HepG2 (cell line): ENCODE measurements around the gene PIP5K1A. TPM values are rescaled to one million over a fixed set of nuclear protein-coding genes. Genes with fewer than 3 reads are reported as not detected.

Source experiments
- ATAC-seq: fragments of 200-7000 bp; cut with Tn5 transposase; 3 replicates; pipeline ENCODE4 v1.9.1; 2020; ENCODE audit warnings: mild to moderate bottlenecking, moderate library complexity
- BruUV-seq: library from RNA; stranded (reverse); fragments of 400-500 nt; replicated peaks from 2 replicates; lab custom pipeline; 2021; lab: Mats Ljungman, UMichigan
- CTCF ChIA-PET: fragments of 300-600 bp; formaldehyde crosslinking; extraction: SDS; loops from one replicate; lab custom pipeline; 2021; ENCODE audit warnings: low total read pairs, inconsistent platforms, low intra/inter-chr PET ratio; lab: Yijun Ruan, JAX
- POLR2A ChIA-PET: fragments of 350-600 bp; sonication (Branson Sonifier 250); formaldehyde crosslinking; loops from one replicate; lab custom pipeline; 2020; ENCODE audit warnings: antibody characterized with exemption, inconsistent platforms; lab: Yijun Ruan, JAX
- DNase-seq: peaks from one replicate; pipeline ENCODE4 v3.0.0-alpha.2; 2015; ENCODE audit warnings: low spot score
- FAIRE-seq: peaks from 3 replicates; lab custom pipeline; 2011; peaks lifted over from hg19 to GRCh38; lab: Jason Lieb, UNC
- H2AFZ ChIP-seq: one replicate; pipeline ENCODE4 v1.6.1; 2011; ENCODE audit warnings: low read length, inconsistent platforms
- H3K27ac ChIP-seq: fragments of 300-600 bp; 3 replicates; pipeline ENCODE4 v1.8.0; 2011; ENCODE audit warnings: mixed run types, mild to moderate bottlenecking, mixed read lengths, low read length, inconsistent platforms; ENCODE audit not compliant: insufficient read depth; ENCODE audit errors: extremely low read length
- H3K27me3 ChIP-seq, 2 experiments: fragments of 200-600 bp in 1 of 2; 2 replicates in 1 of 2; 3 replicates in 1 of 2; pipeline versions ENCODE4 v1.6.0 to v1.8.0; 2011; ENCODE audit warnings: low read length in 2 of 2, mild to moderate bottlenecking in 2 of 2, moderate library complexity in 2 of 2, inconsistent platforms in 1 of 2; ENCODE audit not compliant: insufficient read depth in 2 of 2, control insufficient read depth in 1 of 2
- H3K36me3 ChIP-seq, 2 experiments: fragments of 200-600 bp in 1 of 2; replicated peaks in 1 of 2; 2 replicates in 1 of 2; 3 replicates in 1 of 2; pipeline versions ENCODE4 v1.5.1 to v1.8.0; 2011; ENCODE audit warnings: low read length in 2 of 2, inconsistent platforms in 1 of 2; ENCODE audit not compliant: insufficient read depth in 2 of 2, control insufficient read depth in 1 of 2
- H3K4me1 ChIP-seq: 2 replicates; pipeline ENCODE4 v1.5.1; 2012; ENCODE audit warnings: low read length, inconsistent platforms; ENCODE audit not compliant: insufficient read depth
- H3K4me2 ChIP-seq: 2 replicates; pipeline ENCODE4 v1.6.0; 2011; ENCODE audit warnings: low read depth, low read length, inconsistent platforms
- H3K4me3 ChIP-seq, 3 experiments: fragments of 200-600 bp in 1 of 3; sonication (generic), shearing (Covaris generic) in 1 of 3; replicated peaks in 1 of 3; 2 replicates each; pipeline ENCODE4 v1.5.1; 2011 to 2016; ENCODE audit warnings: low read length in 3 of 3, inconsistent platforms in 2 of 3, low read depth in 2 of 3, mild to moderate bottlenecking in 2 of 3, control low read depth in 1 of 3, mixed read lengths in 1 of 3; ENCODE audit not compliant: insufficient read depth in 1 of 3
- H3K79me2 ChIP-seq: one replicate; pipeline ENCODE4 v1.6.1; 2011; ENCODE audit warnings: low read length, inconsistent platforms; ENCODE audit not compliant: insufficient read depth
- H3K9ac ChIP-seq: 2 replicates; pipeline ENCODE4 v1.6.0; 2011; ENCODE audit warnings: mild to moderate bottlenecking, low read depth, low read length, inconsistent platforms; ENCODE audit not compliant: insufficient read depth
- H3K9me3 ChIP-seq: 2 replicates; pipeline ENCODE4 v1.5.1; 2012; ENCODE audit warnings: mild to moderate bottlenecking, low read length
- H4K20me1 ChIP-seq: 2 replicates; pipeline ENCODE4 v1.6.0; 2011; ENCODE audit warnings: inconsistent platforms, mild to moderate bottlenecking, low read length, moderate library complexity; ENCODE audit not compliant: insufficient read depth
- ATF7-NPFF ChIP-seq: sonication (generic); formaldehyde crosslinking; IDR thresholded peaks from 2 replicates; pipeline ENCODE4 v1.8.1; 2023; ENCODE audit warnings: mild to moderate bottlenecking, low read depth, missing genetic modification reagents, moderate library complexity
- KDM4B ChIP-seq: sonication (generic); formaldehyde crosslinking; IDR thresholded peaks from 2 replicates; pipeline ENCODE4 v1.4.0; 2020; ENCODE audit warnings: missing genetic modification reagents
- PHF5A ChIP-seq: IDR thresholded peaks from one replicate; pipeline ENCODE4 v1.6.1; 2018; ENCODE audit warnings: low read depth, missing genetic modification reagents; ENCODE audit not compliant: unreplicated experiment
- TAF15 ChIP-seq: fragments of 200-400 bp; formaldehyde crosslinking; IDR thresholded peaks from one replicate; pipeline ENCODE4 v1.6.1; 2018; ENCODE audit warnings: mild to moderate bottlenecking, low read depth, low read length; ENCODE audit not compliant: poor library complexity, severe bottlenecking
- ZNF841 ChIP-seq: sonication (generic); formaldehyde crosslinking; IDR thresholded peaks from 2 replicates; pipeline ENCODE4 v1.8.1; 2023; ENCODE audit warnings: missing genetic modification reagents, borderline replicate concordance
- WGBS: methylation state at CpG from one replicate; pipeline ENCODE4 v1.1.6; 2017; ENCODE audit warnings: low lambda C conversion rate; 5-methylcytosine and 5-hydroxymethylcytosine counted together
- in situ Hi-C: cut with HindIII; loops from 2 replicates; pipeline ENCODE4 v1.10.0; 2017; ENCODE audit warnings: low pct_unique_long_range_greater_than_20kb; ENCODE audit not compliant: extremely low pct_ligation_motif_present
- intact Hi-C: fragments of 100-400 bp; cut with micrococcal nuclease; formaldehyde crosslinking; loops from one replicate; pipeline ENCODE4 v1.10.0; 2022; ENCODE audit not compliant: unreplicated experiment
- polyA plus RNA-seq, 8 experiments: library from polyadenylated mRNA; depleted of rRNA in 3 of 8; stranded (reverse) in 7 of 8; unstranded in 1 of 8; fragments of >200 nt; fragmentation: Illumina TruSeq in 4 of 8; extraction: Trizol in 4 of 8; gene quantifications; 2 replicates each; pipeline versions ENCODE4 v1.2.1 to v1.2.3, GENCODE V29; 2011 to 2016; ENCODE audit warnings: low read depth in 4 of 8, missing spikeins in 1 of 8, mixed read lengths in 1 of 8; ENCODE audit not compliant: insufficient read depth in 1 of 8
- total RNA-seq, 5 experiments: library from RNA; depleted of rRNA; stranded (reverse); fragments of >200 nt; fragmentation: Illumina TruSeq; extraction: Trizol; gene quantifications; 2 replicates each; pipeline ENCODE4 v1.2.3, GENCODE V29; 2016; ENCODE audit warnings: low read depth in 1 of 5
- TF ChIP-seq, protein P1 (sequence below): sonication (generic); formaldehyde crosslinking; IDR thresholded peaks from 2 replicates; pipeline ENCODE4 v1.8.1; 2022; ENCODE audit warnings: low read depth, mild to moderate bottlenecking, missing genetic modification reagents
- TF ChIP-seq, protein P2 (sequence below): sonication (generic); formaldehyde crosslinking; IDR thresholded peaks from 2 replicates; pipeline ENCODE4 v1.4.0; 2020; ENCODE audit warnings: missing genetic modification reagents
- TF ChIP-seq, protein P3 (sequence below): sonication (generic); formaldehyde crosslinking; IDR thresholded peaks from 2 replicates; pipeline ENCODE4 v1.9.0; 2021; ENCODE audit warnings: missing genetic modification reagents, mild to moderate bottlenecking, borderline replicate concordance
- TF ChIP-seq, protein P4 (sequence below): sonication (generic); formaldehyde crosslinking; IDR thresholded peaks from 2 replicates; pipeline ENCODE4 v1.4.0; 2020; ENCODE audit warnings: mild to moderate bottlenecking, low read depth, missing genetic modification reagents

The PIP5K1A gene
- total and polyA plus RNA-seq, 2 of the 13 experiments (the other 11 are each of a cell fraction or from before 2014, with no cell fraction given), result 45.3 to 65.1 TPM

DNA sequence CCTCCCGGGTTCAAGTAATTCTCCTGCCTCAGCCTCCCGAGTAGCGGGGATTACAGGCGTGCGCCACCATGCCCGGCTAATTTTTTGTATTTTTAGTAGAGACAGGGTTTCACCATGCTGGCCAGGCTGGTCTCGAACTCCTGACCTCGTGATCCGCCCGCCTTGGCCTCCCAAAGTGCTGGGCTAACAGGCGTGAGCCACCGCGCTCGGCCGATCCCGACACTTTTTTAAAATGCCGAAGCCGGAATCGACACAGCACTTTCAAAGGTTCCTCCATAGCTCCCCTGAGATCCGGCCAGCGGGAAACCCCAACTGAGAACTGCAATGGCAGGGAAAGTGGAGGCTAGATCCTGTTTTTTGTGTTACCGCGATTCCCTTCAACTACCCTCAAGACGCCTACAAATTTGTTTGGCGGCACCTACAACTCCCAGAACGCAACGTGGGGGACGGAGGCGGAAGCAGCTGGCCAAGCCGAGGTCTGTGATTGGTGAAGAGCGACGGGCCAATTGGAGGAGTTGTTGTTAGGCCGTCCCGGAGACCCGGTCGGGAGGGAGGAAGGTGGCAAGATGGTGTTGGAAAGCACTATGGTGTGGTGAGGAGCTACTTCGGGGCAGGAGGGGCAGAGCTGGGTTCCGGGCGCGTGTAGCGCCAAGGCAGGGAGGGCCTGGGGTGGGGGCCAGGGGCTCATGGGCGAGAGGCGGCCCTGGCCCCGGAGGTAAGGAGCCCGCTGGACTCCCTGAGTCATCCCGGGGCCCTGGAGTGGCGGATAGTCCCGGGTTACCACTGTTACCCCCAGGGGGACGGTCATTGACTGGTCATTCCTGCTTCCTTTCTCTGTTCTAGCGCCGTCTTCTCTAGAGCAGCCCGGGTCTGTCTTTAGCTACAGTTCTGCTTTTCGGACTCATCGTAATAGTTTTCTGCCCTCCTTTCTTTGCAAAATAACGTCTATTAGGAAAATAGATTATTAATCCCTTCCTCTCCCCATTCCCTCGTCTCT lies 56.2 kb downstream of the PIP5K1A start, which contains the start of gene PSMD4 (continued):
- no peak for TF ChIP-seq ZNF841
- TF ChIP-seq, protein P1, sequence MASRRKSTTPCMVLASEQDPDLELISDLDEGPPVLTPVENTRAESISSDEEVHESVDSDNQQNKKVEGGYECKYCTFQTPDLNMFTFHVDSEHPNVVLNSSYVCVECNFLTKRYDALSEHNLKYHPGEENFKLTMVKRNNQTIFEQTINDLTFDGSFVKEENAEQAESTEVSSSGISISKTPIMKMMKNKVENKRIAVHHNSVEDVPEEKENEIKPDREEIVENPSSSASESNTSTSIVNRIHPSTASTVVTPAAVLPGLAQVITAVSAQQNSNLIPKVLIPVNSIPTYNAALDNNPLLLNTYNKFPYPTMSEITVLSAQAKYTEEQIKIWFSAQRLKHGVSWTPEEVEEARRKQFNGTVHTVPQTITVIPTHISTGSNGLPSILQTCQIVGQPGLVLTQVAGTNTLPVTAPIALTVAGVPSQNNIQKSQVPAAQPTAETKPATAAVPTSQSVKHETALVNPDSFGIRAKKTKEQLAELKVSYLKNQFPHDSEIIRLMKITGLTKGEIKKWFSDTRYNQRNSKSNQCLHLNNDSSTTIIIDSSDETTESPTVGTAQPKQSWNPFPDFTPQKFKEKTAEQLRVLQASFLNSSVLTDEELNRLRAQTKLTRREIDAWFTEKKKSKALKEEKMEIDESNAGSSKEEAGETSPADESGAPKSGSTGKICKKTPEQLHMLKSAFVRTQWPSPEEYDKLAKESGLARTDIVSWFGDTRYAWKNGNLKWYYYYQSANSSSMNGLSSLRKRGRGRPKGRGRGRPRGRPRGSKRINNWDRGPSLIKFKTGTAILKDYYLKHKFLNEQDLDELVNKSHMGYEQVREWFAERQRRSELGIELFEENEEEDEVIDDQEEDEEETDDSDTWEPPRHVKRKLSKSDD (CRISPR knock-in tag), result no peak
- no peak for TF ChIP-seq PHF5A

DNA sequence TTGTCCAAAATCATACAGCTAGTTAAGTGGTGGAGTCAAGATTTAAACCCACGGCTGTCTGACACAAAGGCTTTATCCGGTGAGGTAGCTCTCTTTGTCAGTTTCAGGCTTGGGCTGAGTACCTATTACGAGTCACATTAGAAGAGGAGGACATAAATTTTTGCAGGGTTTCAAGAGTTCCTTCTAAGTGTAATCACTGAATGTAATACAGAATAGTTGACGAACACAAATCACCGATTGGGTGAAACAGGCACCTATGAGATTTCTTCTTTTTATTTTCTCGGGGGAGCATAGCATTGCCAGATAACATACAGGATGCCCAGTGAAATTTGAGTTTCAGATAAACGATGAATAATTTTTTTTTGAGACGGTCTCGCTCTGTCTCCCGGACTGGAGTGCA lies 57.0 kb downstream of the PIP5K1A start:
- Histone ChIP-seq H3K27me3 (no peaks in the 10 kb centered on the region; a peak in 1 of 5 replicates), H3K4me3 (peak overlapping the region; percentile 67 to 90 (median 86)), H3K4me2 (peak overlapping the region; percentile 90), H3K4me1 (peaks cover 25% of the 10 kb centered on the region), H3K9me3 (no peaks in the 10 kb centered on the region), H3K9ac (peak overlapping the region; percentile 90), H2AFZ (no peak overlapping the region), H4K20me1 (no peaks in the 10 kb centered on the region), H3K36me3 (no peaks in the 10 kb centered on the region), H3K27ac (peak overlapping the region; percentile 86), H3K79me2 (peaks cover 44% of the 10 kb centered on the region)
- no TSS peak for BruUV-seq
- 2% methylated on average over 10 of the region's 10 CpGs for WGBS
- FAIRE-seq, result no peak
- no peak for DNase-seq
- intact Hi-C loops, result loop anchor here (2.0 kb wide), 1 partner anchor 25 kb away; no protein-coding TSS in a partner anchor
- no peak for ATAC-seq
- in situ Hi-C loops, result no loop called here
- ChIA-PET CTCF (no interaction called here), POLR2A (interaction anchor here (1.1 to 5.9 kb wide), 8 partner anchors 10 to 85 kb away, joined by 3 to 71 read pairs (median 12); partner anchors contain the start of genes VPS72 and ZNF687)
- TF ChIP-seq, protein P2, sequence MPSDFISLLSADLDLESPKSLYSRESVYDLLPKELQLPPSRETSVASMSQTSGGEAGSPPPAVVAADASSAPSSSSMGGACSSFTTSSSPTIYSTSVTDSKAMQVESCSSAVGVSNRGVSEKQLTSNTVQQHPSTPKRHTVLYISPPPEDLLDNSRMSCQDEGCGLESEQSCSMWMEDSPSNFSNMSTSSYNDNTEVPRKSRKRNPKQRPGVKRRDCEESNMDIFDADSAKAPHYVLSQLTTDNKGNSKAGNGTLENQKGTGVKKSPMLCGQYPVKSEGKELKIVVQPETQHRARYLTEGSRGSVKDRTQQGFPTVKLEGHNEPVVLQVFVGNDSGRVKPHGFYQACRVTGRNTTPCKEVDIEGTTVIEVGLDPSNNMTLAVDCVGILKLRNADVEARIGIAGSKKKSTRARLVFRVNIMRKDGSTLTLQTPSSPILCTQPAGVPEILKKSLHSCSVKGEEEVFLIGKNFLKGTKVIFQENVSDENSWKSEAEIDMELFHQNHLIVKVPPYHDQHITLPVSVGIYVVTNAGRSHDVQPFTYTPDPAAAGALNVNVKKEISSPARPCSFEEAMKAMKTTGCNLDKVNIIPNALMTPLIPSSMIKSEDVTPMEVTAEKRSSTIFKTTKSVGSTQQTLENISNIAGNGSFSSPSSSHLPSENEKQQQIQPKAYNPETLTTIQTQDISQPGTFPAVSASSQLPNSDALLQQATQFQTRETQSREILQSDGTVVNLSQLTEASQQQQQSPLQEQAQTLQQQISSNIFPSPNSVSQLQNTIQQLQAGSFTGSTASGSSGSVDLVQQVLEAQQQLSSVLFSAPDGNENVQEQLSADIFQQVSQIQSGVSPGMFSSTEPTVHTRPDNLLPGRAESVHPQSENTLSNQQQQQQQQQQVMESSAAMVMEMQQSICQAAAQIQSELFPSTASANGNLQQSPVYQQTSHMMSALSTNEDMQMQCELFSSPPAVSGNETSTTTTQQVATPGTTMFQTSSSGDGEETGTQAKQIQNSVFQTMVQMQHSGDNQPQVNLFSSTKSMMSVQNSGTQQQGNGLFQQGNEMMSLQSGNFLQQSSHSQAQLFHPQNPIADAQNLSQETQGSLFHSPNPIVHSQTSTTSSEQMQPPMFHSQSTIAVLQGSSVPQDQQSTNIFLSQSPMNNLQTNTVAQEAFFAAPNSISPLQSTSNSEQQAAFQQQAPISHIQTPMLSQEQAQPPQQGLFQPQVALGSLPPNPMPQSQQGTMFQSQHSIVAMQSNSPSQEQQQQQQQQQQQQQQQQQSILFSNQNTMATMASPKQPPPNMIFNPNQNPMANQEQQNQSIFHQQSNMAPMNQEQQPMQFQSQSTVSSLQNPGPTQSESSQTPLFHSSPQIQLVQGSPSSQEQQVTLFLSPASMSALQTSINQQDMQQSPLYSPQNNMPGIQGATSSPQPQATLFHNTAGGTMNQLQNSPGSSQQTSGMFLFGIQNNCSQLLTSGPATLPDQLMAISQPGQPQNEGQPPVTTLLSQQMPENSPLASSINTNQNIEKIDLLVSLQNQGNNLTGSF (CRISPR knock-in tag), result no peak
- TF ChIP-seq, protein P3, sequence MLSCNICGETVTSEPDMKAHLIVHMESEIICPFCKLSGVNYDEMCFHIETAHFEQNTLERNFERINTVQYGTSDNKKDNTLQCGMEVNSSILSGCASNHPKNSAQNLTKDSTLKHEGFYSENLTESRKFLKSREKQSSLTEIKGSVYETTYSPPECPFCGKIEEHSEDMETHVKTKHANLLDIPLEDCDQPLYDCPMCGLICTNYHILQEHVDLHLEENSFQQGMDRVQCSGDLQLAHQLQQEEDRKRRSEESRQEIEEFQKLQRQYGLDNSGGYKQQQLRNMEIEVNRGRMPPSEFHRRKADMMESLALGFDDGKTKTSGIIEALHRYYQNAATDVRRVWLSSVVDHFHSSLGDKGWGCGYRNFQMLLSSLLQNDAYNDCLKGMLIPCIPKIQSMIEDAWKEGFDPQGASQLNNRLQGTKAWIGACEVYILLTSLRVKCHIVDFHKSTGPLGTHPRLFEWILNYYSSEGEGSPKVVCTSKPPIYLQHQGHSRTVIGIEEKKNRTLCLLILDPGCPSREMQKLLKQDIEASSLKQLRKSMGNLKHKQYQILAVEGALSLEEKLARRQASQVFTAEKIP (CRISPR knock-in tag), result no peak
- no peak for TF ChIP-seq ATF7-NPFF (CRISPR knock-in tag)
- no peak for TF ChIP-seq KDM4B (CRISPR knock-in tag)
- TF ChIP-seq, protein P4, sequence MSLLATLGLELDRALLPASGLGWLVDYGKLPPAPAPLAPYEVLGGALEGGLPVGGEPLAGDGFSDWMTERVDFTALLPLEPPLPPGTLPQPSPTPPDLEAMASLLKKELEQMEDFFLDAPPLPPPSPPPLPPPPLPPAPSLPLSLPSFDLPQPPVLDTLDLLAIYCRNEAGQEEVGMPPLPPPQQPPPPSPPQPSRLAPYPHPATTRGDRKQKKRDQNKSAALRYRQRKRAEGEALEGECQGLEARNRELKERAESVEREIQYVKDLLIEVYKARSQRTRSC, result no peak
- no peak for TF ChIP-seq TAF15
